ENCODE measurements around the gene MBNL2.

- TF ChIP-seq CTCF (IDR thresholded peaks at IDR 0.05) = no peak
- TF ChIP-seq POLR2A (IDR thresholded peaks at IDR 0.05) = no peak
Observed at GRCh38 chr13:97280478-97280877, 58.3 kb downstream of the MBNL2 start.
